Kidney epithelial cell (primary cell): ENCODE results near the gene MYCN. TPM values are rescaled to one million over a fixed set of nuclear protein-coding genes. Genes with fewer than 3 reads are reported as not detected.

Experiments
- DNase-seq: peaks from one replicate; pipeline ENCODE4 v3.0.0-alpha.2; 2010; ENCODE audit warnings: low read depth
- H3K27me3 ChIP-seq: 2 replicates; pipeline ENCODE4 v1.6.0; 2011; ENCODE audit warnings: low read length; ENCODE audit not compliant: control insufficient read depth, insufficient read depth
- H3K36me3 ChIP-seq: 2 replicates; pipeline ENCODE4 v1.5.1; 2011; ENCODE audit warnings: low read length; ENCODE audit not compliant: control insufficient read depth, insufficient read depth
- H3K4me3 ChIP-seq: 2 replicates; pipeline ENCODE4 v1.5.1; 2011; ENCODE audit warnings: low read depth, mild to moderate bottlenecking, control low read depth, low read length
- CTCF ChIP-seq: IDR thresholded peaks from 2 replicates; pipeline ENCODE4 v1.5.1; 2011; ENCODE audit warnings: mild to moderate bottlenecking, moderate library complexity, low read length, control low read depth, inconsistent platforms; ENCODE audit not compliant: insufficient read depth, poor library complexity, severe bottlenecking
- total RNA-seq: library from RNA; depleted of rRNA; stranded (reverse); fragments of >200 nt; gene quantifications from 2 replicates; pipeline ENCODE4 v1.2.3, GENCODE V29; 2015

The MYCN gene
- total RNA-seq, 1 donor from 2014 or later, result 0.54 TPM

GRCh38 chr2:15963977-15964670 is 23.8 kb downstream of the MYCN start:
- Histone ChIP-seq H3K27me3 (no peaks in the 10 kb centered on the region), H3K36me3 (no peaks in the 10 kb centered on the region), H3K4me3 (no peak overlapping the region)
- no peak for DNase-seq
- no peak for TF ChIP-seq CTCF

- H3K27me3 ChIP-seq, result no peaks in the 10 kb centered on the region
- DNase-seq, result no peak
- no peak overlapping the region for H3K4me3 ChIP-seq
- TF ChIP-seq CTCF, result no peak
- H3K36me3 ChIP-seq, result no peaks in the 10 kb centered on the region
Measured at GRCh38 chr2:15964936-15965563, 24.7 kb downstream of the MYCN start.

- no peaks in the 10 kb centered on the region for H3K36me3 ChIP-seq
Measured at GRCh38 chr2:15965564-15966019, 25.2 kb downstream of the MYCN start.

GRCh38 chr2:15967415-15968279 is 27.3 kb downstream of the MYCN start:
- no peak for DNase-seq
- TF ChIP-seq CTCF, result no peak
- H3K36me3 ChIP-seq, result no peaks in the 10 kb centered on the region

More at GRCh38 chr2:15965564-15966019, 25.2 kb downstream of the MYCN start:
- TF ChIP-seq CTCF, result no peak
- no peak for DNase-seq
- H3K4me3 ChIP-seq, result no peak overlapping the region
- no peaks in the 10 kb centered on the region for H3K27me3 ChIP-seq

GRCh38 chr2:15968280-15969178 is 28.2 kb downstream of the MYCN start:
- peak; percentile 29 for DNase-seq

More at GRCh38 chr2:15967415-15968279, 27.3 kb downstream of the MYCN start:
- H3K27me3 ChIP-seq, result no peaks in the 10 kb centered on the region
- no peak overlapping the region for H3K4me3 ChIP-seq

More at GRCh38 chr2:15968280-15969178, 28.2 kb downstream of the MYCN start:
- no peak overlapping the region for H3K4me3 ChIP-seq
- no peak for TF ChIP-seq CTCF
- no peaks in the 10 kb centered on the region for H3K27me3 ChIP-seq
- H3K36me3 ChIP-seq, result no peaks in the 10 kb centered on the region
